Left ventricle myocardium inferior (tissue), 1 donor: ENCODE measurements around the gene TEC. TPM values are rescaled to one million over a fixed set of nuclear protein-coding genes. Genes with fewer than 3 reads are reported as not detected.

ENCODE experiments used
- DNase-seq: peaks from one replicate; pipeline ENCODE4 v3.0.0-alpha.2; 2020
- H3K27ac ChIP-seq: fragments of 200-600 bp; replicated peaks from 2 replicates; pipeline ENCODE4 v1.8.0; 2021
- H3K27me3 ChIP-seq: fragments of 200-600 bp; 2 replicates; pipeline ENCODE4 v1.8.0; 2021; ENCODE audit warnings: low read depth
- H3K36me3 ChIP-seq: fragments of 200-600 bp; 2 replicates; pipeline ENCODE4 v1.8.0; 2021
- H3K4me1 ChIP-seq: fragments of 200-600 bp; 2 replicates; pipeline ENCODE4 v1.8.0; 2021
- H3K4me3 ChIP-seq: fragments of 200-600 bp; 2 replicates; pipeline ENCODE4 v1.8.0; 2021; ENCODE audit warnings: mild to moderate bottlenecking, moderate library complexity
- H3K9me3 ChIP-seq: fragments of 200-600 bp; replicated peaks from 2 replicates; pipeline ENCODE4 v1.8.0; 2021
- intact Hi-C: fragments of 100-400 bp; cut with micrococcal nuclease; formaldehyde crosslinking; loops from one replicate; pipeline ENCODE4 v1.11.0; 2022
- total RNA-seq: library from RNA; stranded (reverse); fragmentation: NEBNext Ultra II Directional; extraction: Animal tissue kit (Norgen Biotek cat#: 25700); gene quantifications from one replicate; pipeline ENCODE4 v1.2.1, GENCODE V29; 2021
- TF ChIP-seq, protein P1 (sequence below): fragments of 200-600 bp; IDR thresholded peaks from 2 replicates; pipeline ENCODE4 v1.8.0; 2021; ENCODE audit warnings: antibody characterized with exemption, mild to moderate bottlenecking, borderline replicate concordance
- donor health status: DM: no; HTN: yes; CAD: no; lungs with severe emphysema.

TEC gene
- total RNA-seq, 1 donor from 2014 or later: 1.9 TPM

- no peaks in the 10 kb centered on the region for H3K27me3 ChIP-seq
- no peak overlapping the region for H3K27ac ChIP-seq
- H3K4me1 ChIP-seq: peaks cover 6% of the 10 kb centered on the region
- intact Hi-C loops: no loop called here
- no peaks in the 10 kb centered on the region for H3K9me3 ChIP-seq
- H3K36me3 ChIP-seq: no peaks in the 10 kb centered on the region
- TF ChIP-seq, protein P1, sequence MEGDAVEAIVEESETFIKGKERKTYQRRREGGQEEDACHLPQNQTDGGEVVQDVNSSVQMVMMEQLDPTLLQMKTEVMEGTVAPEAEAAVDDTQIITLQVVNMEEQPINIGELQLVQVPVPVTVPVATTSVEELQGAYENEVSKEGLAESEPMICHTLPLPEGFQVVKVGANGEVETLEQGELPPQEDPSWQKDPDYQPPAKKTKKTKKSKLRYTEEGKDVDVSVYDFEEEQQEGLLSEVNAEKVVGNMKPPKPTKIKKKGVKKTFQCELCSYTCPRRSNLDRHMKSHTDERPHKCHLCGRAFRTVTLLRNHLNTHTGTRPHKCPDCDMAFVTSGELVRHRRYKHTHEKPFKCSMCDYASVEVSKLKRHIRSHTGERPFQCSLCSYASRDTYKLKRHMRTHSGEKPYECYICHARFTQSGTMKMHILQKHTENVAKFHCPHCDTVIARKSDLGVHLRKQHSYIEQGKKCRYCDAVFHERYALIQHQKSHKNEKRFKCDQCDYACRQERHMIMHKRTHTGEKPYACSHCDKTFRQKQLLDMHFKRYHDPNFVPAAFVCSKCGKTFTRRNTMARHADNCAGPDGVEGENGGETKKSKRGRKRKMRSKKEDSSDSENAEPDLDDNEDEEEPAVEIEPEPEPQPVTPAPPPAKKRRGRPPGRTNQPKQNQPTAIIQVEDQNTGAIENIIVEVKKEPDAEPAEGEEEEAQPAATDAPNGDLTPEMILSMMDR: no peak
- DNase-seq: no peak
- H3K4me3 ChIP-seq: no peak overlapping the region
These were observed 146.9 kb downstream of the TEC start for GRCh38 chr4:48122756-48123155.

- Histone ChIP-seq H3K36me3 (no peaks in the 10 kb centered on the region), H3K4me3 (no peak overlapping the region), H3K4me1 (no peaks in the 10 kb centered on the region), H3K27ac (no peak overlapping the region), H3K27me3 (no peaks in the 10 kb centered on the region), H3K9me3 (no peaks in the 10 kb centered on the region)
- DNase-seq: no peak
- intact Hi-C loops: no loop called here
- TF ChIP-seq, protein P1: no peak
These were observed 148.5 kb downstream of the TEC start for GRCh38 chr4:48121180-48121579.

GRCh38 chr4:48120132-48120531, 149.5 kb downstream of the TEC start:
- TF ChIP-seq, protein P1: no peak
- no peak for DNase-seq
- Histone ChIP-seq H3K4me3 (no peak overlapping the region), H3K27ac (no peak overlapping the region), H3K36me3 (no peaks in the 10 kb centered on the region), H3K27me3 (no peaks in the 10 kb centered on the region), H3K9me3 (no peaks in the 10 kb centered on the region), H3K4me1 (no peaks in the 10 kb centered on the region)
- intact Hi-C loops: no loop called here

DNA sequence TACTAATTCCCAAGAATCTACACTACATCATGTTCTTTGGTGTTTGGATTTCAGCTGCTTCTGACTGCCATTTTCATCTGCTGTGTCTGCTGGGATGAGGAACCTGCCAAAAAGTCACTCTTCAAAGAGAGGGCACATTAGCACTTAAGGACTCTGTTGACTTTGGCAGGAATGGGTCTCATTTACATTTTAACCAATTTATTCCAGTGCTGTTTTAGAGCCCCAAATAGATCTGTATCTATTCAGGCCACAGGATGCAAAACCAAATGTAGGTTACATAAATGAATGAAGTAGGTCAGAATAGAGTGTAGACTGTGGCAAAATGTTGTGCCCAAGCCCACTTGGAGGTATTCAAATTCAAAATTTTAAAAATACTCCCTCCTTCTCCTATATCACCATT, 150.0 kb downstream of the TEC start:
- Histone ChIP-seq H3K36me3 (no peaks in the 10 kb centered on the region), H3K9me3 (no peaks in the 10 kb centered on the region), H3K27me3 (no peaks in the 10 kb centered on the region), H3K4me3 (no peak overlapping the region), H3K27ac (no peak overlapping the region), H3K4me1 (no peaks in the 10 kb centered on the region)
- TF ChIP-seq, protein P1: no peak
- intact Hi-C loops: no loop called here
- DNase-seq: no peak

GRCh38 chr4:48118081-48118480, 151.6 kb downstream of the TEC start:
- H3K36me3 ChIP-seq: no peaks in the 10 kb centered on the region
- no peaks in the 10 kb centered on the region for H3K4me1 ChIP-seq
- no peak for DNase-seq
- intact Hi-C loops: no loop called here
- H3K27me3 ChIP-seq: no peaks in the 10 kb centered on the region
- no peaks in the 10 kb centered on the region for H3K9me3 ChIP-seq
- TF ChIP-seq, protein P1: no peak
- H3K4me3 ChIP-seq: no peak overlapping the region
- no peak overlapping the region for H3K27ac ChIP-seq

GRCh38 chr4:48116582-48116981, 153.1 kb downstream of the TEC start:
- TF ChIP-seq, protein P1: no peak
- no peak overlapping the region for H3K4me3 ChIP-seq

More at GRCh38 chr4:48116582-48116981, 153.1 kb downstream of the TEC start:
- intact Hi-C loops: no loop called here
- Histone ChIP-seq H3K4me1 (no peaks in the 10 kb centered on the region), H3K27ac (no peak overlapping the region), H3K27me3 (no peaks in the 10 kb centered on the region), H3K9me3 (no peaks in the 10 kb centered on the region), H3K36me3 (no peaks in the 10 kb centered on the region)
- no peak for DNase-seq
